ENCODE measurements around the gene HPCAL1. TPM values are rescaled to one million over a fixed set of nuclear protein-coding genes. Genes with fewer than 3 reads are reported as not detected.

HPCAL1 gene
- total RNA-seq, 1 experiment from 2014 or later: 159 TPM

GRCh38 chr2:10359731-10360329, 57.1 kb downstream of the HPCAL1 start:
- H3K36me3 ChIP-seq: peaks cover 34% of the 10 kb centered on the region

GRCh38 chr2:10360460-10360849, 57.8 kb downstream of the HPCAL1 start:
- Histone ChIP-seq H3K36me3 (peaks cover 34% of the 10 kb centered on the region), H3K9me3 (no peaks in the 10 kb centered on the region)

More at GRCh38 chr2:10359731-10360329, 57.1 kb downstream of the HPCAL1 start:
- Histone ChIP-seq H3K4me3 (no peak overlapping the region), H3K9me3 (no peaks in the 10 kb centered on the region), H3K27me3 (no peaks in the 10 kb centered on the region)
- no peak for DNase-seq

GRCh38 chr2:10360850-10361588, 58.3 kb downstream of the HPCAL1 start:
- DNase-seq: no peak
- H3K36me3 ChIP-seq: peaks cover 31% of the 10 kb centered on the region
- H3K9me3 ChIP-seq: no peaks in the 10 kb centered on the region
- H3K27me3 ChIP-seq: no peaks in the 10 kb centered on the region
- no peak overlapping the region for H3K4me3 ChIP-seq

More at GRCh38 chr2:10360460-10360849, 57.8 kb downstream of the HPCAL1 start:
- DNase-seq: no peak
- Histone ChIP-seq H3K4me3 (no peak overlapping the region), H3K27me3 (no peaks in the 10 kb centered on the region)

- no peaks in the 10 kb centered on the region for H3K27me3 ChIP-seq
- DNase-seq: no peak
- H3K36me3 ChIP-seq: peaks cover 29% of the 10 kb centered on the region
- H3K9me3 ChIP-seq: no peaks in the 10 kb centered on the region
- H3K4me3 ChIP-seq: no peak overlapping the region
Observed at GRCh38 chr2:10362096-10362897, 59.6 kb downstream of the HPCAL1 start.

GRCh38 chr2:10362898-10363454, 60.3 kb downstream of the HPCAL1 start:
- H3K27me3 ChIP-seq: no peaks in the 10 kb centered on the region
- H3K36me3 ChIP-seq: peaks cover 28% of the 10 kb centered on the region
- no peak for DNase-seq
- no peak overlapping the region for H3K4me3 ChIP-seq
- no peaks in the 10 kb centered on the region for H3K9me3 ChIP-seq

GRCh38 chr2:10363861-10364610, 61.3 kb downstream of the HPCAL1 start:
- Histone ChIP-seq H3K27me3 (no peaks in the 10 kb centered on the region), H3K36me3 (peaks cover 22% of the 10 kb centered on the region), H3K9me3 (no peaks in the 10 kb centered on the region), H3K4me3 (no peak overlapping the region)
- DNase-seq: no peak

GRCh38 chr2:10365412-10365811, 62.7 kb downstream of the HPCAL1 start:
- no peak for DNase-seq
- Histone ChIP-seq H3K4me3 (no peak overlapping the region), H3K36me3 (peaks cover 18% of the 10 kb centered on the region), H3K9me3 (no peaks in the 10 kb centered on the region), H3K27me3 (no peaks in the 10 kb centered on the region)

- Histone ChIP-seq H3K9me3 (no peaks in the 10 kb centered on the region), H3K4me3 (no peak overlapping the region), H3K27me3 (no peaks in the 10 kb centered on the region), H3K36me3 (peaks cover 10% of the 10 kb centered on the region)
- DNase-seq: no peak
Observed at GRCh38 chr2:10366601-10367270, 64.0 kb downstream of the HPCAL1 start.

- Histone ChIP-seq H3K4me3 (no peak overlapping the region), H3K9me3 (no peaks in the 10 kb centered on the region), H3K36me3 (peaks cover 8% of the 10 kb centered on the region), H3K27me3 (no peaks in the 10 kb centered on the region)
- no peak for DNase-seq
Observed at GRCh38 chr2:10367472-10368439, 65.1 kb downstream of the HPCAL1 start.

GRCh38 chr2:10368491-10369231, 66.0 kb downstream of the HPCAL1 start:
- Histone ChIP-seq H3K36me3 (peaks cover 4% of the 10 kb centered on the region), H3K27me3 (no peaks in the 10 kb centered on the region)

GRCh38 chr2:10369269-10370255, 66.9 kb downstream of the HPCAL1 start:
- Histone ChIP-seq H3K9me3 (no peaks in the 10 kb centered on the region), H3K4me3 (no peak overlapping the region), H3K27me3 (no peaks in the 10 kb centered on the region), H3K36me3 (peaks cover 4% of the 10 kb centered on the region)
- no peak for DNase-seq

More at GRCh38 chr2:10368491-10369231, 66.0 kb downstream of the HPCAL1 start:
- DNase-seq: no peak
- Histone ChIP-seq H3K9me3 (no peaks in the 10 kb centered on the region), H3K4me3 (no peak overlapping the region)

GRCh38 chr2:10370390-10370789, 67.7 kb downstream of the HPCAL1 start:
- Histone ChIP-seq H3K9me3 (no peaks in the 10 kb centered on the region), H3K4me3 (no peak overlapping the region), H3K36me3 (peaks cover 4% of the 10 kb centered on the region), H3K27me3 (no peaks in the 10 kb centered on the region)
- DNase-seq: no peak

- Histone ChIP-seq H3K4me3 (no peak overlapping the region), H3K36me3 (peaks cover 4% of the 10 kb centered on the region), H3K27me3 (no peaks in the 10 kb centered on the region), H3K9me3 (no peaks in the 10 kb centered on the region)
- DNase-seq: no peak
Observed at GRCh38 chr2:10370895-10371294, 68.2 kb downstream of the HPCAL1 start.

All from MG63 (cell line).